Natural killer cell (primary cell): ENCODE results near the gene MEAK7. TPM values are rescaled to one million over a fixed set of nuclear protein-coding genes. Genes with fewer than 3 reads are reported as not detected.

ENCODE experiments used
- ATAC-seq, 3 donors: fragments of 150-1000 bp in 2 of 3; fragments of 200-7000 bp in 1 of 3; cut with Tn5 transposase; 1 replicate in 1 of 3; 2 replicates in 2 of 3; pipeline ENCODE4 v1.10.0; 2021; ENCODE audit warnings: mild to moderate bottlenecking in 2 of 3, moderate library complexity in 2 of 3
- DNase-seq, 2 donors: peaks; one replicate each; pipeline versions ENCODE4 v3.0.0 to v3.0.0-alpha.2; 2013 to 2021; ENCODE audit warnings: mixed read lengths in 1 of 2
- H3K27ac ChIP-seq: one replicate; pipeline ENCODE4 v1.5.1; 2013; ENCODE audit warnings: mild to moderate bottlenecking, low read length
- H3K27me3 ChIP-seq: one replicate; pipeline ENCODE4 v1.6.1; 2013; ENCODE audit warnings: low read length; ENCODE audit not compliant: control insufficient read depth, insufficient read depth
- H3K36me3 ChIP-seq: one replicate; pipeline ENCODE4 v1.6.1; 2013; ENCODE audit warnings: low read length; ENCODE audit not compliant: control insufficient read depth, insufficient read depth
- H3K4me1 ChIP-seq: one replicate; pipeline ENCODE4 v1.6.1; 2013; ENCODE audit warnings: low read length; ENCODE audit not compliant: control insufficient read depth, insufficient read depth
- H3K4me3 ChIP-seq: one replicate; pipeline ENCODE4 v1.5.1; 2013; ENCODE audit warnings: low read length
- H3K9me3 ChIP-seq: one replicate; pipeline ENCODE4 v1.6.1; 2013; ENCODE audit warnings: low read length; ENCODE audit not compliant: control insufficient read depth, insufficient read depth
- H3K27ac Mint-ChIP-seq, 2 donors: one replicate each; pipeline ENCODE4 v1.8.0; 2022; ENCODE audit warnings: mild to moderate bottlenecking in 2 of 2, mixed read lengths in 2 of 2, moderate library complexity in 1 of 2
- H3K27me3 Mint-ChIP-seq, 2 donors: one replicate each; pipeline ENCODE4 v1.8.0; 2022; ENCODE audit warnings: low read depth in 2 of 2, mixed read lengths in 2 of 2
- H3K36me3 Mint-ChIP-seq: one replicate; pipeline ENCODE4 v1.8.0; 2022; ENCODE audit warnings: mixed read lengths
- H3K4me1 Mint-ChIP-seq, 2 donors: one replicate each; pipeline ENCODE4 v1.8.0; 2022; ENCODE audit warnings: mixed read lengths in 2 of 2
- H3K4me3 Mint-ChIP-seq: one replicate; pipeline ENCODE4 v1.8.0; 2022; ENCODE audit warnings: mild to moderate bottlenecking, moderate library complexity, mixed read lengths
- H3K9me3 Mint-ChIP-seq, 2 donors: one replicate each; pipeline ENCODE4 v1.8.0; 2022; ENCODE audit warnings: mixed read lengths in 2 of 2
- WGBS: methylation state at CpG from one replicate; pipeline ENCODE4 v1.1.7; 2013; ENCODE audit warnings: missing lambda C conversion rate; ENCODE audit not compliant: insufficient coverage; 5-methylcytosine and 5-hydroxymethylcytosine counted together
- intact Hi-C: fragments of 100-400 bp; cut with micrococcal nuclease; formaldehyde crosslinking; loops from one replicate; pipeline ENCODE4 v1.14.2; 2022
- total RNA-seq, 4 donors: library from RNA; stranded (reverse); fragments of 120-200 nt in 1 of 4; gene quantifications; one replicate each; pipeline versions ENCODE4 v1.2.3 to v1.2.4, GENCODE V29; 2013 to 2022
- TF ChIP-seq, protein P1 (sequence below): fragments of 200-600 bp; IDR thresholded peaks from one replicate; pipeline ENCODE4 v1.8.0; 2022; ENCODE audit warnings: antibody characterized with exemption

MEAK7 gene
- total RNA-seq, 3 donors from 2014 or later (not counting 1 experiment from before 2014, with no cell fraction given) = 4.8 to 8.5 (median 4.8) TPM

GRCh38 chr16:84524346-84524920 is 20.0 kb upstream of the MEAK7 start:
- Mint-ChIP-seq H3K27me3 (peaks cover 0 to 7% of the 10 kb centered on the region in 2 donors), H3K4me3 (no peak overlapping the region), H3K27ac (no peak overlapping the region), H3K9me3 (peaks cover 0 to 5% of the 10 kb centered on the region in 2 donors), H3K36me3 (no peaks in the 10 kb centered on the region), H3K4me1 (peaks cover 10% of the 10 kb centered on the region in 2 donors)
- DNase-seq = no peak
- Histone ChIP-seq H3K36me3 (no peaks in the 10 kb centered on the region), H3K9me3 (peaks cover 2% of the 10 kb centered on the region), H3K4me1 (peaks cover 20% of the 10 kb centered on the region), H3K27me3 (no peaks in the 10 kb centered on the region), H3K4me3 (no peak overlapping the region), H3K27ac (no peak overlapping the region)
- no peak for ATAC-seq
- TF ChIP-seq, protein P1, sequence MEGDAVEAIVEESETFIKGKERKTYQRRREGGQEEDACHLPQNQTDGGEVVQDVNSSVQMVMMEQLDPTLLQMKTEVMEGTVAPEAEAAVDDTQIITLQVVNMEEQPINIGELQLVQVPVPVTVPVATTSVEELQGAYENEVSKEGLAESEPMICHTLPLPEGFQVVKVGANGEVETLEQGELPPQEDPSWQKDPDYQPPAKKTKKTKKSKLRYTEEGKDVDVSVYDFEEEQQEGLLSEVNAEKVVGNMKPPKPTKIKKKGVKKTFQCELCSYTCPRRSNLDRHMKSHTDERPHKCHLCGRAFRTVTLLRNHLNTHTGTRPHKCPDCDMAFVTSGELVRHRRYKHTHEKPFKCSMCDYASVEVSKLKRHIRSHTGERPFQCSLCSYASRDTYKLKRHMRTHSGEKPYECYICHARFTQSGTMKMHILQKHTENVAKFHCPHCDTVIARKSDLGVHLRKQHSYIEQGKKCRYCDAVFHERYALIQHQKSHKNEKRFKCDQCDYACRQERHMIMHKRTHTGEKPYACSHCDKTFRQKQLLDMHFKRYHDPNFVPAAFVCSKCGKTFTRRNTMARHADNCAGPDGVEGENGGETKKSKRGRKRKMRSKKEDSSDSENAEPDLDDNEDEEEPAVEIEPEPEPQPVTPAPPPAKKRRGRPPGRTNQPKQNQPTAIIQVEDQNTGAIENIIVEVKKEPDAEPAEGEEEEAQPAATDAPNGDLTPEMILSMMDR = no peak
- intact Hi-C loops = no loop called here
- WGBS = 84% methylated on average over 13 of the region's 14 CpGs

GRCh38 chr16:84521497-84521770 is 17.0 kb upstream of the MEAK7 start:
- Histone ChIP-seq H3K36me3 (no peaks in the 10 kb centered on the region), H3K4me1 (peaks cover 33% of the 10 kb centered on the region), H3K9me3 (no peaks in the 10 kb centered on the region), H3K27me3 (no peaks in the 10 kb centered on the region), H3K27ac (no peak overlapping the region), H3K4me3 (no peak overlapping the region)
- no peaks in the 10 kb centered on the region for H3K9me3 Mint-ChIP-seq
- peaks cover 12 to 34% of the 10 kb centered on the region in 2 donors for H3K4me1 Mint-ChIP-seq
- H3K4me3 Mint-ChIP-seq = no peak overlapping the region
- H3K36me3 Mint-ChIP-seq = no peaks in the 10 kb centered on the region
- peaks cover 0 to 3% of the 10 kb centered on the region in 2 donors for H3K27me3 Mint-ChIP-seq
- intact Hi-C loops = no loop called here
- TF ChIP-seq, protein P1 = no peak
- ATAC-seq (no peak), DNase-seq (no peak)
- WGBS = 93% methylated on average over 4 of the region's 4 CpGs
- H3K27ac Mint-ChIP-seq = no peak overlapping the region

- H3K27ac Mint-ChIP-seq = no peak overlapping the region
- WGBS = 73% methylated on average over 17 of the region's 17 CpGs
Measured at GRCh38 chr16:84520725-84521496, 16.5 kb upstream of the MEAK7 start.

More at GRCh38 chr16:84520725-84521496, 16.5 kb upstream of the MEAK7 start:
- ATAC-seq = no peak
- peaks cover 0 to 3% of the 10 kb centered on the region in 2 donors for H3K27me3 Mint-ChIP-seq
- intact Hi-C loops = no loop called here
- H3K4me1 ChIP-seq = peaks cover 35% of the 10 kb centered on the region
- no peaks in the 10 kb centered on the region for H3K9me3 Mint-ChIP-seq
- no peak overlapping the region for H3K27ac ChIP-seq
- H3K4me3 Mint-ChIP-seq = no peak overlapping the region
- no peak overlapping the region for H3K4me3 ChIP-seq
- H3K36me3 ChIP-seq = no peaks in the 10 kb centered on the region
- no peaks in the 10 kb centered on the region for H3K36me3 Mint-ChIP-seq
- H3K27me3 ChIP-seq = no peaks in the 10 kb centered on the region
- H3K9me3 ChIP-seq = no peaks in the 10 kb centered on the region
- no peak for DNase-seq
- TF ChIP-seq, protein P1 = no peak
- H3K4me1 Mint-ChIP-seq = peaks cover 14 to 37% of the 10 kb centered on the region in 2 donors
